B cell (primary cell): ENCODE results near the gene PHF23. TPM values are rescaled to one million over a fixed set of nuclear protein-coding genes. Genes with fewer than 3 reads are reported as not detected.

Experiments
- ATAC-seq: fragments of 200-7000 bp; cut with Tn5 transposase; one replicate; pipeline ENCODE4 v1.10.0; 2021; ENCODE audit warnings: low read depth, mild to moderate bottlenecking, moderate number of reproducible peaks, moderate library complexity
- CTCF ChIA-PET: fragments of 350-600 bp; sonication (Branson Sonifier 250); formaldehyde crosslinking; loops from one replicate; lab custom pipeline; 2021; ENCODE audit warnings: antibody characterized with exemption, inconsistent platforms; lab: Charles Lee
- POLR2A ChIA-PET: fragments of 350-600 bp; sonication (Branson Sonifier 250); formaldehyde crosslinking; loops from one replicate; lab custom pipeline; 2021; ENCODE audit warnings: antibody characterized with exemption; lab: Charles Lee
- DNase-seq: peaks from one replicate; pipeline ENCODE4 v3.0.0; 2013
- H2AFZ ChIP-seq: 2 replicates; pipeline ENCODE4 v1.6.1; 2012; ENCODE audit warnings: mild to moderate bottlenecking, low read depth, low read length; ENCODE audit not compliant: insufficient read depth, poor library complexity, severe bottlenecking
- H3K27ac ChIP-seq, 2 donors: 1 replicate in 1 of 2; 2 replicates in 1 of 2; pipeline ENCODE4 v1.5.1; 2012 to 2013; ENCODE audit warnings: low read length in 2 of 2, mild to moderate bottlenecking in 2 of 2, moderate library complexity in 1 of 2
- H3K27me3 ChIP-seq, 4 experiments: fragments of 200-600 bp in 1 of 4; sonication (generic) in 1 of 4; replicated peaks in 1 of 4; 1 replicate in 2 of 4; 2 replicates in 2 of 4; pipeline versions ENCODE4 v1.6.1 to v1.7.0; 2013 to 2016; ENCODE audit warnings: low read length in 3 of 4, mild to moderate bottlenecking in 2 of 4, mixed read lengths in 1 of 4, moderate library complexity in 1 of 4; ENCODE audit not compliant: insufficient read depth in 4 of 4, control insufficient read depth in 3 of 4; ENCODE audit errors: control extremely low read depth in 1 of 4
- H3K36me3 ChIP-seq, 2 experiments: replicated peaks in 1 of 2; 1 replicate in 1 of 2; 2 replicates in 1 of 2; pipeline versions ENCODE4 v1.6.1 to v1.7.1; 2013; ENCODE audit warnings: low read length in 1 of 2; ENCODE audit not compliant: insufficient read depth in 2 of 2, control insufficient read depth in 1 of 2; ENCODE audit errors: control extremely low read depth in 1 of 2, extremely low read depth in 1 of 2
- H3K4me1 ChIP-seq, 2 donors: fragments of 200-600 bp in 1 of 2; sonication (generic) in 1 of 2; 1 replicate in 1 of 2; 2 replicates in 1 of 2; pipeline versions ENCODE4 v1.5.1 to v1.6.1; 2013 to 2017; ENCODE audit warnings: low read length in 2 of 2; ENCODE audit not compliant: control insufficient read depth in 2 of 2, insufficient read depth in 2 of 2
- H3K4me2 ChIP-seq: replicated peaks from 2 replicates; pipeline ENCODE3; 2012; ENCODE audit warnings: mild to moderate bottlenecking, low read depth, low read length; ENCODE audit not compliant: poor library complexity, severe bottlenecking
- H3K4me3 ChIP-seq, 5 experiments: fragments of 200-600 bp in 1 of 5; sonication (generic) in 1 of 5; 1 replicate in 3 of 5; 2 replicates in 2 of 5; pipeline versions ENCODE4 v1.5.1 to v1.7.0; 2011 to 2016; ENCODE audit warnings: low read length in 4 of 5, mild to moderate bottlenecking in 4 of 5, low read depth in 2 of 5, control low read depth in 1 of 5, moderate library complexity in 1 of 5; ENCODE audit not compliant: insufficient read depth in 1 of 5; ENCODE audit errors: control extremely low read depth in 1 of 5, extremely low read depth in 1 of 5
- H3K79me2 ChIP-seq: fragments of 200-600 bp; sonication (generic); one replicate; pipeline ENCODE4 v1.6.0; 2016; ENCODE audit warnings: low read length; ENCODE audit not compliant: control insufficient read depth, insufficient read depth
- H3K9ac ChIP-seq: fragments of 200-600 bp; sonication (generic); 2 replicates; pipeline ENCODE4 v1.6.1; 2017; ENCODE audit warnings: mild to moderate bottlenecking, low read length, moderate library complexity
- H3K9me3 ChIP-seq, 3 donors: one replicate each; pipeline versions ENCODE4 v1.6.1 to v1.7.1; 2013; ENCODE audit warnings: low read length in 2 of 3; ENCODE audit not compliant: control insufficient read depth in 2 of 3, insufficient read depth in 1 of 3; ENCODE audit errors: control extremely low read depth in 1 of 3
- H4K20me1 ChIP-seq: 2 replicates; pipeline ENCODE4 v1.6.0; 2012; ENCODE audit warnings: mild to moderate bottlenecking, low read length; ENCODE audit not compliant: insufficient read depth, control insufficient read depth, poor library complexity, severe bottlenecking
- H3K27ac Mint-ChIP-seq: one replicate; pipeline ENCODE4 v1.8.0; 2021; ENCODE audit warnings: mixed read lengths
- H3K27me3 Mint-ChIP-seq: one replicate; pipeline ENCODE4 v1.8.0; 2021; ENCODE audit warnings: mixed read lengths
- H3K4me1 Mint-ChIP-seq: one replicate; pipeline ENCODE4 v1.8.0; 2021; ENCODE audit warnings: mixed read lengths
- H3K4me3 Mint-ChIP-seq: one replicate; pipeline ENCODE4 v1.8.0; 2021; ENCODE audit warnings: mixed read lengths
- H3K9me3 Mint-ChIP-seq: one replicate; pipeline ENCODE4 v1.8.0; 2022; ENCODE audit warnings: mixed read lengths; ENCODE audit not compliant: insufficient read depth
- EZH2 ChIP-seq: IDR thresholded peaks from 2 replicates; pipeline ENCODE4 v1.6.1; 2012; ENCODE audit warnings: borderline replicate concordance, low read depth, mild to moderate bottlenecking, moderate library complexity, low read length; ENCODE audit not compliant: insufficient read depth, poor library complexity, severe bottlenecking
- WGBS: methylation state at CpG from one replicate; pipeline ENCODE4 v1.1.5; 2013; ENCODE audit warnings: missing lambda C conversion rate; ENCODE audit not compliant: insufficient coverage; 5-methylcytosine and 5-hydroxymethylcytosine counted together
- intact Hi-C: fragments of 100-400 bp; cut with micrococcal nuclease; formaldehyde crosslinking; loops from one replicate; pipeline ENCODE4 v1.10.0; 2022
- polyA plus RNA-seq: library from polyadenylated mRNA; depleted of rRNA; stranded (reverse); fragments of >200 nt; gene quantifications from 2 replicates; pipeline ENCODE4 v1.2.3, GENCODE V29; 2012
- total RNA-seq, 2 donors: library from RNA; stranded (reverse); fragments of 120-200 nt in 1 of 2; gene quantifications; 1 replicate in 1 of 2; 2 replicates in 1 of 2; pipeline versions ENCODE4 v1.2.3 to v1.2.4, GENCODE V29; 2013 to 2022
- TF ChIP-seq, protein P1 (sequence below): fragments of 200-600 bp; IDR thresholded peaks from one replicate; pipeline ENCODE4 v1.8.0; 2022; ENCODE audit warnings: antibody characterized with exemption, mild to moderate bottlenecking

The PHF23 gene
- total and polyA plus RNA-seq, 2 donors (not counting 1 experiment from before 2014, with no cell fraction given) = 17.6 to 42.3 TPM

GRCh38 chr17:7207120-7208001 is 31.9 kb downstream of the PHF23 start:
- no peaks in the 10 kb centered on the region for H3K79me2 ChIP-seq
- ChIA-PET POLR2A (interaction anchor here (0.5 to 0.8 kb wide), 2 partner anchors 12 to 74 kb away, joined by 3 to 9 read pairs; partner anchors contain the start of gene DLG4), CTCF (no interaction called here)
- H3K4me3 ChIP-seq = no peak overlapping the region
- H3K27me3 ChIP-seq = peaks cover 0 to 4% (median 0%) of the 10 kb centered on the region in 4 experiments
- Mint-ChIP-seq H3K9me3 (no peaks in the 10 kb centered on the region), H3K27ac (peak overlapping the region; percentile 32), H3K4me1 (peaks cover 28% of the 10 kb centered on the region), H3K27me3 (peaks cover 5% of the 10 kb centered on the region), H3K4me3 (no peak overlapping the region)
- no peak overlapping the region for H2AFZ ChIP-seq
- DNase-seq (no peak), ATAC-seq (no peak)
- no peaks in the 10 kb centered on the region for H4K20me1 ChIP-seq
- peaks cover 17 to 25% of the 10 kb centered on the region in 2 donors for H3K4me1 ChIP-seq
- no peak overlapping the region for H3K4me2 ChIP-seq
- WGBS = 97% methylated on average over 15 of the region's 24 CpGs
- TF ChIP-seq, protein P1, sequence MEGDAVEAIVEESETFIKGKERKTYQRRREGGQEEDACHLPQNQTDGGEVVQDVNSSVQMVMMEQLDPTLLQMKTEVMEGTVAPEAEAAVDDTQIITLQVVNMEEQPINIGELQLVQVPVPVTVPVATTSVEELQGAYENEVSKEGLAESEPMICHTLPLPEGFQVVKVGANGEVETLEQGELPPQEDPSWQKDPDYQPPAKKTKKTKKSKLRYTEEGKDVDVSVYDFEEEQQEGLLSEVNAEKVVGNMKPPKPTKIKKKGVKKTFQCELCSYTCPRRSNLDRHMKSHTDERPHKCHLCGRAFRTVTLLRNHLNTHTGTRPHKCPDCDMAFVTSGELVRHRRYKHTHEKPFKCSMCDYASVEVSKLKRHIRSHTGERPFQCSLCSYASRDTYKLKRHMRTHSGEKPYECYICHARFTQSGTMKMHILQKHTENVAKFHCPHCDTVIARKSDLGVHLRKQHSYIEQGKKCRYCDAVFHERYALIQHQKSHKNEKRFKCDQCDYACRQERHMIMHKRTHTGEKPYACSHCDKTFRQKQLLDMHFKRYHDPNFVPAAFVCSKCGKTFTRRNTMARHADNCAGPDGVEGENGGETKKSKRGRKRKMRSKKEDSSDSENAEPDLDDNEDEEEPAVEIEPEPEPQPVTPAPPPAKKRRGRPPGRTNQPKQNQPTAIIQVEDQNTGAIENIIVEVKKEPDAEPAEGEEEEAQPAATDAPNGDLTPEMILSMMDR = no peak
- no peak overlapping the region for H3K9ac ChIP-seq
- H3K27ac ChIP-seq = no peak overlapping the region
- no peaks in the 10 kb centered on the region for H3K36me3 ChIP-seq
- H3K9me3 ChIP-seq = no peaks in the 10 kb centered on the region
- intact Hi-C loops = no loop called here

DNA sequence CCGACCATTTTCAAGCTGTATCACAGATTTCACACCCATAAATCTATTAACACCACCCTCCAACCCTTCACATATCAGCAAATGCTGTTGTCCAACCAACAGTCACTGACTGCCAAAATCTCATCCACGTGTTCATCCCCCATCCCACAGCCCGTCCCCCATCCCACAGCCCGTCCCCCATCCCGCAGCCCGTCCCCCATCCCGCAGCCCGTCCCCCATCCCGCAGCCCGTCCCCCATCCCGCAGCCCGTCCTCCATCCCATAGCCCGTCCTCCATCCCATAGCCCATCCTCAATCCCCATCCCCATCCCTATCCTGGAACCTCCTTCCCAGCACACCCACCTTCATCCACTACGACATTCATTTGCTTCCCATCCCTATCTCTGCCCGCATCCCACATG is 33.7 kb downstream of the PHF23 start:
- WGBS = 87% methylated on average over 11 of the region's 15 CpGs
- Histone ChIP-seq H3K9me3 (no peaks in the 10 kb centered on the region), H3K4me3 (peak overlapping the region in 4 of 5 experiments; percentile 49 to 65 (median 55)), H3K4me1 (peaks cover 17 to 25% of the 10 kb centered on the region in 2 donors), H3K36me3 (no peaks in the 10 kb centered on the region), H3K27ac (peak overlapping the region; percentile 86 to 93), H3K79me2 (no peaks in the 10 kb centered on the region), H3K27me3 (peaks cover 0 to 3% (median 0%) of the 10 kb centered on the region in 4 experiments), H3K9ac (peak overlapping the region; percentile 65), H3K4me2 (peak overlapping the region; percentile 74), H4K20me1 (no peaks in the 10 kb centered on the region), H2AFZ (peak overlapping the region; percentile 61)
- Mint-ChIP-seq H3K4me1 (peaks cover 28% of the 10 kb centered on the region), H3K27me3 (peaks cover 5% of the 10 kb centered on the region), H3K27ac (peak overlapping the region; percentile 91), H3K9me3 (no peaks in the 10 kb centered on the region), H3K4me3 (peak overlapping the region; percentile 82)
- POLR2A ChIA-PET = interaction anchor here (1.0 kb wide), 1 partner anchor 14 kb away, joined by 4 read pairs; the partner anchor contains the start of genes ACADVL and DLG4
- no peak for DNase-seq
- TF ChIP-seq, protein P1 = no peak
- no peak for TF ChIP-seq EZH2
- CTCF ChIA-PET = interaction anchor here (1.0 to 1.5 kb wide), 3 partner anchors 9 to 44 kb away, joined by 3 to 4 read pairs (median 4); partner anchors contain the start of genes ACADVL and DLG4
- no peak for ATAC-seq
- intact Hi-C loops = loop anchor here (1.0 to 2.0 kb wide), 10 partner anchors 9 to 277 kb away; partner anchors contain the start of genes ACADVL, DLG4, DVL2 and EIF5A
